Measurements from ENCODE around the gene FBP1.
"Not testable (repeated sequence)": the region's sequence is repeated elsewhere in the genome, so short reads cannot be mapped to it uniquely, and the experiment has no call there.

FBP1 gene

GRCh38 chr9:94613003-94613402 lies 26.3 kb downstream of the FBP1 start:
- no peak for DNase-seq (ENCODE audit: low spot score)

- DNase-seq (ENCODE audit: low spot score): no peak
Observed at GRCh38 chr9:94612071-94612470, 27.2 kb downstream of the FBP1 start.

GRCh38 chr9:94611638-94612068 lies 27.7 kb downstream of the FBP1 start:
- DNase-seq (ENCODE audit: low spot score): no peak

- DNase-seq (ENCODE audit: low spot score): no peak
Observed at GRCh38 chr9:94610181-94610606, 29.1 kb downstream of the FBP1 start.

- DNase-seq (ENCODE audit: low spot score): no peak
Observed at GRCh38 chr9:94607423-94607691, 32.0 kb downstream of the FBP1 start.

- no peak for DNase-seq (ENCODE audit: low spot score)
Observed at GRCh38 chr9:94606646-94607422, 32.5 kb downstream of the FBP1 start.

- DNase-seq (ENCODE audit: low spot score): peak; percentile 70
Observed at GRCh38 chr9:94603259-94604160, 35.8 kb downstream of the FBP1 start.

- no peak for DNase-seq (ENCODE audit: low spot score)
Observed at GRCh38 chr9:94602666-94603065, 36.7 kb downstream of the FBP1 start.

- no peak for DNase-seq (ENCODE audit: low spot score)
Observed at GRCh38 chr9:94600715-94601114, 38.6 kb downstream of the FBP1 start.

- no peak for DNase-seq (ENCODE audit: low spot score)
Observed at GRCh38 chr9:94600258-94600657, 39.1 kb downstream of the FBP1 start.

- no peak for DNase-seq (ENCODE audit: low spot score)
Observed at GRCh38 chr9:94599102-94599501, 40.2 kb downstream of the FBP1 start.

- DNase-seq (ENCODE audit: low spot score): no peak
Observed at GRCh38 chr9:94593459-94594345, 45.6 kb downstream of the FBP1 start, which contains the start of gene FBP2. FBP2 (minus strand) TSS chr9:94593824; CDS start chr9:94593726, 98 bp downstream.

GRCh38 chr9:94592683-94593082 lies 46.6 kb downstream of the FBP1 start:
- DNase-seq (ENCODE audit: low spot score): not testable (repeated sequence)

GRCh38 chr9:94591876-94592275 lies 47.4 kb downstream of the FBP1 start:
- no peak for DNase-seq (ENCODE audit: low spot score)

GRCh38 chr9:94591046-94591545 lies 48.2 kb downstream of the FBP1 start:
- DNase-seq (ENCODE audit: low spot score): not testable (repeated sequence)

- DNase-seq (ENCODE audit: low spot score): no peak
Observed at GRCh38 chr9:94588681-94589080, 50.6 kb downstream of the FBP1 start.

GRCh38 chr9:94586814-94587213 lies 52.5 kb downstream of the FBP1 start:
- DNase-seq (ENCODE audit: low spot score): no peak

- no peak for DNase-seq (ENCODE audit: low spot score)
Observed at GRCh38 chr9:94586316-94586715, 53.0 kb downstream of the FBP1 start.

- no peak for DNase-seq (ENCODE audit: low spot score)
Observed at GRCh38 chr9:94584555-94584954, 54.8 kb downstream of the FBP1 start.

GRCh38 chr9:94581728-94582127 lies 57.6 kb downstream of the FBP1 start:
- no peak for DNase-seq (ENCODE audit: low spot score)

GRCh38 chr9:94577571-94577970 lies 61.7 kb downstream of the FBP1 start:
- DNase-seq (ENCODE audit: low spot score): no peak

- no peak for DNase-seq (ENCODE audit: low spot score)
Observed at GRCh38 chr9:94577036-94577435, 62.3 kb downstream of the FBP1 start.

All from Ammon's horn (tissue), 1 donor.